Activated CD8-positive, alpha-beta T cell treated with anti-CD3 and anti-CD28 coated beads for 36 hours (primary cell): ENCODE data around the gene TNS3. TPM values are rescaled to one million over a fixed set of nuclear protein-coding genes. Genes with fewer than 3 reads are reported as not detected.

Source experiments
- ATAC-seq: fragments of 200-7000 bp; cut with Tn5 transposase; one replicate; pipeline ENCODE4 v1.10.0; 2021; ENCODE audit warnings: mild to moderate bottlenecking, moderate library complexity
- CTCF ChIA-PET: fragments of 350-600 bp; sonication (Branson Sonifier 250); formaldehyde crosslinking; loops from one replicate; lab custom pipeline; 2021; ENCODE audit warnings: antibody characterized with exemption; lab: Charles Lee
- POLR2A ChIA-PET: fragments of 350-600 bp; sonication (Branson Sonifier 250); formaldehyde crosslinking; loops from one replicate; lab custom pipeline; 2021; ENCODE audit warnings: antibody characterized with exemption; lab: Charles Lee
- DNase-seq: peaks from one replicate; pipeline ENCODE4 v3.0.0-alpha.2; 2020
- H3K27ac Mint-ChIP-seq: one replicate; pipeline ENCODE4 v1.8.0; 2021; ENCODE audit warnings: mild to moderate bottlenecking, mixed read lengths
- H3K27me3 Mint-ChIP-seq: one replicate; pipeline ENCODE4 v1.8.0; 2021; ENCODE audit warnings: mixed read lengths
- H3K36me3 Mint-ChIP-seq: one replicate; pipeline ENCODE4 v1.8.0; 2021; ENCODE audit warnings: low read depth, mixed read lengths
- H3K4me1 Mint-ChIP-seq: one replicate; pipeline ENCODE4 v1.8.0; 2021; ENCODE audit warnings: low read depth, mixed read lengths
- H3K4me3 Mint-ChIP-seq: one replicate; pipeline ENCODE4 v1.8.0; 2021; ENCODE audit warnings: mild to moderate bottlenecking, moderate library complexity, mixed read lengths
- H3K9me3 Mint-ChIP-seq: one replicate; pipeline ENCODE4 v1.8.0; 2021; ENCODE audit warnings: mixed read lengths
- CTCF ChIP-seq: fragments of 200-600 bp; IDR thresholded peaks from one replicate; pipeline ENCODE4 v1.8.0; 2022; ENCODE audit warnings: antibody characterized with exemption, mild to moderate bottlenecking
- intact Hi-C: fragments of 100-400 bp; cut with micrococcal nuclease; formaldehyde crosslinking; loops from one replicate; pipeline ENCODE4 v1.10.0; 2022
- total RNA-seq, 2 experiments: library from RNA; stranded (reverse); gene quantifications; one replicate each; pipeline ENCODE4 v1.2.3, GENCODE V29; 2021

The TNS3 gene
- total RNA-seq, 2 experiments from 2014 or later, result 0.04 to 0.16 TPM

GRCh38 chr7:47510786-47511185 is 71.1 kb downstream of the TNS3 start:
- Mint-ChIP-seq H3K36me3 (no peaks in the 10 kb centered on the region), H3K27me3 (no peaks in the 10 kb centered on the region), H3K27ac (no peak overlapping the region), H3K4me1 (no peaks in the 10 kb centered on the region), H3K9me3 (no peaks in the 10 kb centered on the region), H3K4me3 (no peak overlapping the region)
- intact Hi-C loops, result no loop called here
- ChIA-PET CTCF (no interaction called here), POLR2A (no interaction called here)
- no peak for ATAC-seq
- no peak for DNase-seq
- TF ChIP-seq CTCF, result no peak

- TF ChIP-seq CTCF, result no peak
- no peak for ATAC-seq
- ChIA-PET CTCF (no interaction called here), POLR2A (no interaction called here)
- no peaks in the 10 kb centered on the region for H3K36me3 Mint-ChIP-seq
- no peak overlapping the region for H3K27ac Mint-ChIP-seq
- intact Hi-C loops, result no loop called here
- H3K9me3 Mint-ChIP-seq, result no peaks in the 10 kb centered on the region
- H3K27me3 Mint-ChIP-seq, result no peaks in the 10 kb centered on the region
- H3K4me1 Mint-ChIP-seq, result no peaks in the 10 kb centered on the region
- DNase-seq, result no peak
- no peak overlapping the region for H3K4me3 Mint-ChIP-seq
These were observed 71.7 kb downstream of the TNS3 start for GRCh38 chr7:47510192-47510591.

GRCh38 chr7:47509571-47509970 is 72.3 kb downstream of the TNS3 start:
- Mint-ChIP-seq H3K4me1 (no peaks in the 10 kb centered on the region), H3K4me3 (no peak overlapping the region), H3K27ac (no peak overlapping the region), H3K27me3 (no peaks in the 10 kb centered on the region), H3K9me3 (no peaks in the 10 kb centered on the region), H3K36me3 (no peaks in the 10 kb centered on the region)
- TF ChIP-seq CTCF, result no peak
- no peak for ATAC-seq
- CTCF ChIA-PET, result no interaction called here
- POLR2A ChIA-PET, result no interaction called here
- intact Hi-C loops, result no loop called here
- no peak for DNase-seq

GRCh38 chr7:47508389-47509380 is 73.2 kb downstream of the TNS3 start:
- Mint-ChIP-seq H3K4me3 (no peak overlapping the region), H3K27ac (no peak overlapping the region), H3K4me1 (no peaks in the 10 kb centered on the region), H3K9me3 (no peaks in the 10 kb centered on the region), H3K27me3 (no peaks in the 10 kb centered on the region), H3K36me3 (no peaks in the 10 kb centered on the region)
- ATAC-seq (no peak), DNase-seq (no peak)
- ChIA-PET POLR2A (no interaction called here), CTCF (no interaction called here)
- TF ChIP-seq CTCF, result no peak
- intact Hi-C loops, result no loop called here

GRCh38 chr7:47507522-47507921 is 74.4 kb downstream of the TNS3 start:
- H3K4me3 Mint-ChIP-seq, result no peak overlapping the region
- ChIA-PET CTCF (interaction anchor here (0.6 kb wide), 1 partner anchor 1335 kb away, joined by 3 read pairs; no protein-coding TSS in a partner anchor), POLR2A (no interaction called here)
- no peak overlapping the region for H3K27ac Mint-ChIP-seq
- DNase-seq (no peak), ATAC-seq (no peak)
- H3K9me3 Mint-ChIP-seq, result no peaks in the 10 kb centered on the region
- H3K27me3 Mint-ChIP-seq, result no peaks in the 10 kb centered on the region
- intact Hi-C loops, result no loop called here
- no peaks in the 10 kb centered on the region for H3K36me3 Mint-ChIP-seq
- H3K4me1 Mint-ChIP-seq, result no peaks in the 10 kb centered on the region
- TF ChIP-seq CTCF, result no peak
